Nephron progenitor cell (in vitro differentiated cells): Measurements from ENCODE around the gene TTC23.

Source experiments
- DNase-seq: peaks from one replicate; pipeline ENCODE4 v3.0.0; 2021
- H3K27ac Mint-ChIP-seq: 2 replicates; pipeline ENCODE4 v1.8.0; 2021; ENCODE audit warnings: mild to moderate bottlenecking, moderate library complexity, mixed read lengths
- H3K27me3 Mint-ChIP-seq: 2 replicates; pipeline ENCODE4 v1.8.0; 2021; ENCODE audit warnings: mild to moderate bottlenecking, low read depth, mixed read lengths; ENCODE audit not compliant: poor library complexity
- H3K36me3 Mint-ChIP-seq: 2 replicates; pipeline ENCODE4 v1.8.0; 2021; ENCODE audit warnings: low read depth, mixed read lengths
- H3K4me1 Mint-ChIP-seq: 2 replicates; pipeline ENCODE4 v1.8.0; 2021; ENCODE audit warnings: mixed read lengths
- H3K4me3 Mint-ChIP-seq: 2 replicates; pipeline ENCODE4 v1.8.0; 2021; ENCODE audit warnings: mild to moderate bottlenecking, moderate library complexity, mixed read lengths
- H3K9me3 Mint-ChIP-seq: 2 replicates; pipeline ENCODE4 v1.8.0; 2021; ENCODE audit warnings: mild to moderate bottlenecking, moderate library complexity, mixed read lengths
- TF ChIP-seq, protein P1 (sequence below): fragments of 200-600 bp; sonication (generic); IDR thresholded peaks from 2 replicates; pipeline ENCODE4 v1.5.0; 2021; ENCODE audit warnings: antibody characterized with exemption

Gene TTC23

DNA sequence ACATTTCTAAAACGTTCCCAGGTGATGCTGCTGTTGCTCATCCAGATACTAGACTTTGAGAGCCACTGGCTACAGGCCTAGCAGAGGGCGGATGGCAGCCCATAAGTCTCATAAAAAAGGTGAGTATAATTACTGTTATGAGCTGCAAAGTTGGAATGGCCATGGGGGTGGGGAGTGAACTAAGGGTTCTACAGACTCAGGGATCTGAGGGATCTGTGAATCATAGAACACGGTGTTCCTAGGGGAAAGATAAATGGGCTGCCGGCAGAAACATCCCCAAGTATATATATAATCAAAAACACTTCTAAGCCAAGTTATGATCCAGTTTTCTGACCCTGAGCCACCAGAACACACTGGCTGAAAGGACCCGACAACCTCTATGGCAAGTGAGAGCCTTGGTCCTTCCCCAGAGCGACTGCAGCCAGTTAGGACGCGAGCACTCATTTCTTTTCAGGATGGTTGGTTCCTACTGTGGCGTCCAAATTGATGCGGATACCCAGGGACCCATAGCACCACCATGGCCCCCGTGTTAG lies 152.4 kb downstream of the TTC23 start:
- TF ChIP-seq, protein P1, sequence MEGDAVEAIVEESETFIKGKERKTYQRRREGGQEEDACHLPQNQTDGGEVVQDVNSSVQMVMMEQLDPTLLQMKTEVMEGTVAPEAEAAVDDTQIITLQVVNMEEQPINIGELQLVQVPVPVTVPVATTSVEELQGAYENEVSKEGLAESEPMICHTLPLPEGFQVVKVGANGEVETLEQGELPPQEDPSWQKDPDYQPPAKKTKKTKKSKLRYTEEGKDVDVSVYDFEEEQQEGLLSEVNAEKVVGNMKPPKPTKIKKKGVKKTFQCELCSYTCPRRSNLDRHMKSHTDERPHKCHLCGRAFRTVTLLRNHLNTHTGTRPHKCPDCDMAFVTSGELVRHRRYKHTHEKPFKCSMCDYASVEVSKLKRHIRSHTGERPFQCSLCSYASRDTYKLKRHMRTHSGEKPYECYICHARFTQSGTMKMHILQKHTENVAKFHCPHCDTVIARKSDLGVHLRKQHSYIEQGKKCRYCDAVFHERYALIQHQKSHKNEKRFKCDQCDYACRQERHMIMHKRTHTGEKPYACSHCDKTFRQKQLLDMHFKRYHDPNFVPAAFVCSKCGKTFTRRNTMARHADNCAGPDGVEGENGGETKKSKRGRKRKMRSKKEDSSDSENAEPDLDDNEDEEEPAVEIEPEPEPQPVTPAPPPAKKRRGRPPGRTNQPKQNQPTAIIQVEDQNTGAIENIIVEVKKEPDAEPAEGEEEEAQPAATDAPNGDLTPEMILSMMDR: no peak

DNA sequence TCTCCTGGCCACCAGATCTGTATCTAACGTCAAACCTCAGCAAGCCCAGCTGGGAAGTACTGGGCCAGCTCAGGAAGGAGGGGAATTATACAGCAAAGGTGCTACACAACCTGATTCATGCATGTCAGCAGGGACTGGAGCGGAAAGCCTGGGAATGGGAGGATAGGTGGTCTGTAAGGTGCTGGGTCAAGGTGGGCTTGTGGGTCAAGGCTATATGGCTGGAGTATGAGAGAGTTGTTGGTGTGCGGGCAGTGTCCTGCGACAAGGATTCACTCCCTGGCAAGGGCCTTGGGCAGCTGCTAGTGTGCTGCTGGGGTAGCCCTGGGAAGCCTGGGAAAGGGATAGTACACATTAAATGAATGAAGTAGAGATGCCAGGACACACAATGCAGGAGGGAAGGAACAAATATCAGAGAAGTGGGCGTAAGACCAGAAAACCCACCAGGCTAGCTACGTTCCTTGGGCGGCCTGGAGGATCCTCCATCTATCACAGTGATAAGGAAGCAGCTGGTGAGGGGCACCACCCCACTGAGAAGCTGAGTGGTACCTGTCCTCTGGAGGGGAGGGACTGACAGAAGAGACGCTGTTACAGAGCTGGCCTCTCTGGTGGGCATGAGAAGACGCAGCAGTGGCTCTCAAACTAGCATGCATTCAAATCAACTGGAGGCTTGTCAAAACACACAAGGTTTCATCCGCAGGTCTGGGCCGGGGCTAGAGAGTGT lies 153.0 kb downstream of the TTC23 start:
- Mint-ChIP-seq H3K4me1 (peaks cover 28% of the 10 kb centered on the region), H3K4me3 (no peak overlapping the region), H3K9me3 (no peaks in the 10 kb centered on the region), H3K27me3 (peaks cover 29% of the 10 kb centered on the region), H3K36me3 (no peaks in the 10 kb centered on the region), H3K27ac (no peak overlapping the region)
- TF ChIP-seq, protein P1: no peak
- DNase-seq: no peak

More for the DNA sequence above, 152.4 kb downstream of the TTC23 start:
- no peak overlapping the region for H3K27ac Mint-ChIP-seq
- H3K27me3 Mint-ChIP-seq: peaks cover 26% of the 10 kb centered on the region
- H3K4me1 Mint-ChIP-seq: peaks cover 31% of the 10 kb centered on the region
- H3K9me3 Mint-ChIP-seq: no peaks in the 10 kb centered on the region
- no peak for DNase-seq
- no peak overlapping the region for H3K4me3 Mint-ChIP-seq
- H3K36me3 Mint-ChIP-seq: no peaks in the 10 kb centered on the region

DNA sequence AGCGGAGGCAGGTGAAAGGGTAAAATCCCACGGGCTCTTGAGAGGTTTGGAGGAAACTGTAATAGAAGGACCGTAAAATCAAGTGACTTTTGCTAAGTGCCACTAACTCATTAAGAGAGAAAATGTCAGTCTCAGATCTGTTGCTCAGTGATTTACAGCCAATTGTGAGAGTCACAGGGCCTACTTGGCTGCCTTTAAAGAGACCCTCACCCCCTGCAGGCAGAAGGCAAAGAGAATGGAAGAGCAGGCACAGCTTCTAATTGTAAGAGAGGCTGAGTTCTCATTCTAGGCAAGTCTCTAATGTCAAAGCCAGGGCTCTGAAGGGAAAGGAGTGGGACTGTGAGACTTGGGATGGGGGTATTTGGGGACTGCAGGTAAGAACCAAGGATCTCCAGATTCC lies 153.8 kb downstream of the TTC23 start:
- H3K27ac Mint-ChIP-seq: no peak overlapping the region
- H3K4me3 Mint-ChIP-seq: no peak overlapping the region
- H3K27me3 Mint-ChIP-seq: peaks cover 27% of the 10 kb centered on the region
- no peaks in the 10 kb centered on the region for H3K9me3 Mint-ChIP-seq
- no peaks in the 10 kb centered on the region for H3K36me3 Mint-ChIP-seq
- TF ChIP-seq, protein P1: no peak
- H3K4me1 Mint-ChIP-seq: peaks cover 28% of the 10 kb centered on the region
- DNase-seq: no peak

DNA sequence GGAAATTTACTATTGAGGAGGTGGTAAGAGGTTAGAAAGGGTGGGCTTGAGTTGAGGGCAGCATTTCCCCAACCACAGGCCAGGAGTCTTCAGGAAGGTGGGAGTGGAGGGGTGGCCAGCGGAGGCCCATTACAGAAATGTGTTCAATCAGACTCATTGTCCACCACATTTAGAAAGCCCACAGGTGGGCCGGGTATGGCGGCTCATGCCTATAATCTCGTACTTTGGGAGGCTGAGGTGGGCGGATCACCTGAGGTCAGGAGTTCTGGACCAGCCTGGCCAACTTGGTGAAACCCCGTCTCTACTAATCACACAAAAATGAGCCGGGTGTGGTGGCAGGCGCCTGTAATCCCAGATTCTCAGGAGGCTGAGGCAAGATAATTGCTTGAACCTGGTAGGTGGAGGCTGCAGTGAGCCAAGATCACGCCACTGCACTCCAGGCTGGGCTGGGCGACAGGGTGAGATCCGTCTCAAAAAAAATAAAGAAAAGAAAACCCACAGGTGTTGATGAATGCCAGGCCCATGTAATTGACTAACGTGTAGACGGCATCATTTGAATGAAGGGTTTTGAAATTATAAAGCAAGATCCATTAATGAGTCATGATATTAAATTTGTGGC lies 156.7 kb downstream of the TTC23 start:
- H3K27ac Mint-ChIP-seq: no peak overlapping the region
- no peaks in the 10 kb centered on the region for H3K9me3 Mint-ChIP-seq
- DNase-seq: no peak
- TF ChIP-seq, protein P1: no peak
- no peak overlapping the region for H3K4me3 Mint-ChIP-seq
- H3K36me3 Mint-ChIP-seq: no peaks in the 10 kb centered on the region
- H3K27me3 Mint-ChIP-seq: peaks cover 14% of the 10 kb centered on the region
- peaks cover 28% of the 10 kb centered on the region for H3K4me1 Mint-ChIP-seq

DNA sequence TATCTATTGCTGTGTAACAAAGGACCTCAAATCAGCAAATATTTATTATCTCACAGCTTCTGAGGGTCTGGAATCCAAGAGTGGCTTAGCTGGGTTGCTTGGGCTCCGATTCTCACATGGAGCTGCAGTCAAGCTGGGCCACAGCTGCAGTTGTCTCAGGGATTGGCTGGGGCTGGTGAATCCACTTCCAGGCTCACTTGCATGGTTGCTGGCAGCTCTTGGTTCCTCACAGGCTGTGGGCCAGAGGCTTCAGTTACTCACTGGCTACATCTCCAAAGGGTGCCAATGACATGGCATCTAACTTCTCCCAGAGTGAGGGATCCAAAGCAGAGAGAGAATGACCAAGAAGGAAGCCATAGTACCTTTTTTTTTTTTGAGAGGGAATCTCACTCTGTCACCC lies 158.4 kb downstream of the TTC23 start:
- H3K27ac Mint-ChIP-seq: no peak overlapping the region
- no peaks in the 10 kb centered on the region for H3K36me3 Mint-ChIP-seq
- DNase-seq: no peak
- no peaks in the 10 kb centered on the region for H3K9me3 Mint-ChIP-seq
- peaks cover 18% of the 10 kb centered on the region for H3K27me3 Mint-ChIP-seq
- H3K4me1 Mint-ChIP-seq: peaks cover 22% of the 10 kb centered on the region
- TF ChIP-seq, protein P1: no peak
- no peak overlapping the region for H3K4me3 Mint-ChIP-seq
